ENCODE measurements around the gene SEMA3C. TPM values are rescaled to one million over a fixed set of nuclear protein-coding genes. Genes with fewer than 3 reads are reported as not detected.

Gene SEMA3C
- total RNA-seq, 1 donor from 2014 or later: 91.3 TPM

- H3K27ac Mint-ChIP-seq (ENCODE audit: unreplicated experiment): no peak overlapping the region
- H3K9me3 Mint-ChIP-seq (ENCODE audit: unreplicated experiment): no peaks in the 10 kb centered on the region
Measured at GRCh38 chr7:80794631-80795573, 123.9 kb downstream of the SEMA3C start.

DNA sequence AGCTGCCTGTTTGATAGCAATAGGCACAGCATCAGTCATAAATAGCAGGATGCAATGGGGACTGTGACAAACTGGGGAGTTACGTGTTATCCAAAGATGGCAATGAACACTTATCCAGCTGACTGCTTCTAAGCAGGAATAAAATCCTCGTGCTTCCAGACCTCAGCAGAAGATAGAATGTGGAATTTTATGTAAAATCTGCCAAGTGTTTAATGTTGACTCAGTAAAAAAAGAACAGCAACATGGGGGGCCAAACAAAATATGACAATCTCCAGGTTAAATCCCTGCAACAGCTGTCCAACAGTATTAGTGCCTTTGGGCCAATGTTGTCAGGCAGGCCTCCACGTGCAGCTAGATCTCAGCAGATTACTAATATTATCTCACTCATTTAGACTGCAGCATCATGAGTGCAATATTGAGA is 127.3 kb downstream of the SEMA3C start:
- H3K4me3 Mint-ChIP-seq (ENCODE audit: unreplicated experiment): no peak overlapping the region
- no peaks in the 10 kb centered on the region for H3K9me3 Mint-ChIP-seq (ENCODE audit: unreplicated experiment)
- H3K4me1 Mint-ChIP-seq (ENCODE audit: low read depth, unreplicated experiment): no peaks in the 10 kb centered on the region
- no peak for DNase-seq
- TF ChIP-seq, protein P1, sequence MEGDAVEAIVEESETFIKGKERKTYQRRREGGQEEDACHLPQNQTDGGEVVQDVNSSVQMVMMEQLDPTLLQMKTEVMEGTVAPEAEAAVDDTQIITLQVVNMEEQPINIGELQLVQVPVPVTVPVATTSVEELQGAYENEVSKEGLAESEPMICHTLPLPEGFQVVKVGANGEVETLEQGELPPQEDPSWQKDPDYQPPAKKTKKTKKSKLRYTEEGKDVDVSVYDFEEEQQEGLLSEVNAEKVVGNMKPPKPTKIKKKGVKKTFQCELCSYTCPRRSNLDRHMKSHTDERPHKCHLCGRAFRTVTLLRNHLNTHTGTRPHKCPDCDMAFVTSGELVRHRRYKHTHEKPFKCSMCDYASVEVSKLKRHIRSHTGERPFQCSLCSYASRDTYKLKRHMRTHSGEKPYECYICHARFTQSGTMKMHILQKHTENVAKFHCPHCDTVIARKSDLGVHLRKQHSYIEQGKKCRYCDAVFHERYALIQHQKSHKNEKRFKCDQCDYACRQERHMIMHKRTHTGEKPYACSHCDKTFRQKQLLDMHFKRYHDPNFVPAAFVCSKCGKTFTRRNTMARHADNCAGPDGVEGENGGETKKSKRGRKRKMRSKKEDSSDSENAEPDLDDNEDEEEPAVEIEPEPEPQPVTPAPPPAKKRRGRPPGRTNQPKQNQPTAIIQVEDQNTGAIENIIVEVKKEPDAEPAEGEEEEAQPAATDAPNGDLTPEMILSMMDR (IDR thresholded peaks at IDR 0.05; ENCODE audit: partially characterized antibody, unreplicated experiment): no peak
- H3K27ac Mint-ChIP-seq (ENCODE audit: unreplicated experiment): no peak overlapping the region
- no peaks in the 10 kb centered on the region for H3K27me3 Mint-ChIP-seq (ENCODE audit: unreplicated experiment)
- no peaks in the 10 kb centered on the region for H3K36me3 Mint-ChIP-seq (ENCODE audit: unreplicated experiment)

More at GRCh38 chr7:80794631-80795573, 123.9 kb downstream of the SEMA3C start:
- Mint-ChIP-seq H3K36me3 (ENCODE audit: unreplicated experiment) (no peaks in the 10 kb centered on the region), H3K4me3 (ENCODE audit: unreplicated experiment) (no peak overlapping the region), H3K27me3 (ENCODE audit: unreplicated experiment) (no peaks in the 10 kb centered on the region), H3K4me1 (ENCODE audit: low read depth, unreplicated experiment) (no peaks in the 10 kb centered on the region)
- DNase-seq: no peak
- TF ChIP-seq, protein P1 (IDR thresholded peaks at IDR 0.05; ENCODE audit: partially characterized antibody, unreplicated experiment): no peak

GRCh38 chr7:80790877-80791276 is 128.0 kb downstream of the SEMA3C start:
- Mint-ChIP-seq H3K27me3 (ENCODE audit: unreplicated experiment) (no peaks in the 10 kb centered on the region), H3K4me1 (ENCODE audit: low read depth, unreplicated experiment) (peaks cover 1% of the 10 kb centered on the region), H3K27ac (ENCODE audit: unreplicated experiment) (no peak overlapping the region), H3K4me3 (ENCODE audit: unreplicated experiment) (no peak overlapping the region), H3K9me3 (ENCODE audit: unreplicated experiment) (no peaks in the 10 kb centered on the region), H3K36me3 (ENCODE audit: unreplicated experiment) (no peaks in the 10 kb centered on the region)
- no peak for DNase-seq
- TF ChIP-seq, protein P1 (IDR thresholded peaks at IDR 0.05; ENCODE audit: partially characterized antibody, unreplicated experiment): no peak

DNA sequence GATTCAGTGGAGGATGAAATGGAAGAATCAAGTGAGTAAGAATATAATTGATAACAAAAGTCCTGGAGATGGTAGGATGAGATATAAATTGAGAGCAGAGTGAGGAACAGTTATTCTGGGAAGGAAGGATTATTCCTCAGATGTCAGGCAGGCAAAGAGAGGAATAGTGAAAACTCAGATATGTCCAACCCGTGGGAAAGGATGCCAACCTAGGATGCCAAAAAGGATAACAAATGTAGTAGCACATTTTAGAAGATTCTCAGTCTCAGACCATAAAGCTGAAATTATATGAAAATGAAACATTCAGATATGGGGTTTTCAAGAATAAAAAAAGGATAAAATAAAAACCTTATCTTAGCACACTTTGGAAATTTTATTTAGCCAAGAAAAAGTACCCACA is 131.1 kb downstream of the SEMA3C start:
- Mint-ChIP-seq H3K4me1 (ENCODE audit: low read depth, unreplicated experiment) (peaks cover 2% of the 10 kb centered on the region), H3K4me3 (ENCODE audit: unreplicated experiment) (no peak overlapping the region), H3K36me3 (ENCODE audit: unreplicated experiment) (no peaks in the 10 kb centered on the region), H3K27ac (ENCODE audit: unreplicated experiment) (no peak overlapping the region), H3K9me3 (ENCODE audit: unreplicated experiment) (no peaks in the 10 kb centered on the region), H3K27me3 (ENCODE audit: unreplicated experiment) (no peaks in the 10 kb centered on the region)
- TF ChIP-seq, protein P1 (IDR thresholded peaks at IDR 0.05; ENCODE audit: partially characterized antibody, unreplicated experiment): no peak
- no peak for DNase-seq

DNA sequence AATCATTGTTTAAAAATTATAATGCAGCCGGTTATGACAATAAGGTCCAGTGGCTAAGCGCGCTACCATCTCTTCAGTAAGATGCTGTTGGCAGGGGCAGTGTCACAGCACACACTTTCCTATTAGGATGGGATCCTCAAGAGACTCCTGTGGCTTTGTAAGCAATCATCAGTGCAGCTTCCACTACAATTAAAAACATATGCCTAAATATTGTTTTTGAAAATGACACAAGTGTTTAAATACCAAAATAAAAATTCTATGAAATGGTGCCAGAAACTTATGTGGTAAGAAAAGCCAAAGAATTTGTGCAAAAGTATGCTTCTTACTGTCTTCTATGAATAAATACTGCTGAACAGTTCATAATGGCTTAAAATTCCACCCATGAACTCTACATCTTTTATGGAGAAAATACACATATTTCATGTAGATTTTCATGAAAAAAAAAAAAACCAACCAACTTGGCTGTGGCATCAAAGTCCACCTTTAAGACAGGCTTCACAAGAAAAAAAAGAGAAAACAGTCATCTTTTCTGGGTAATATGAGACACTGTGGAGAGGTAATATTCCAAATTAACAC is 132.8 kb downstream of the SEMA3C start:
- Mint-ChIP-seq H3K36me3 (ENCODE audit: unreplicated experiment) (no peaks in the 10 kb centered on the region), H3K9me3 (ENCODE audit: unreplicated experiment) (no peaks in the 10 kb centered on the region), H3K27ac (ENCODE audit: unreplicated experiment) (no peak overlapping the region), H3K4me3 (ENCODE audit: unreplicated experiment) (no peak overlapping the region), H3K27me3 (ENCODE audit: unreplicated experiment) (no peaks in the 10 kb centered on the region), H3K4me1 (ENCODE audit: low read depth, unreplicated experiment) (peaks cover 2% of the 10 kb centered on the region)
- TF ChIP-seq, protein P1 (IDR thresholded peaks at IDR 0.05; ENCODE audit: partially characterized antibody, unreplicated experiment): no peak
- DNase-seq: no peak

All from glutamatergic neuron (in vitro differentiated cells).